Ovary (tissue), 9 donors: ENCODE data around the gene FOS. TPM values are rescaled to one million over a fixed set of nuclear protein-coding genes. Genes with fewer than 3 reads are reported as not detected.

Experiments
- DNase-seq, 5 donors: peaks; one replicate each; pipeline ENCODE4 v3.0.0-alpha.2; 2019 to 2020
- H3K27ac ChIP-seq, 2 donors: fragments of 200-600 bp; one replicate each; pipeline versions ENCODE4 v1.5.1 to v1.8.0; 2019 to 2022
- H3K27me3 ChIP-seq: fragments of 200-600 bp; one replicate; pipeline ENCODE4 v1.8.0; 2022
- H3K36me3 ChIP-seq: fragments of 200-600 bp; sonication (generic); one replicate; pipeline ENCODE4 v1.5.1; 2019
- H3K4me1 ChIP-seq: one replicate; pipeline ENCODE4 v1.8.1; 2013; ENCODE audit warnings: mild to moderate bottlenecking, moderate library complexity; ENCODE audit not compliant: insufficient read depth
- H3K4me3 ChIP-seq: fragments of 200-600 bp; sonication (generic); one replicate; pipeline ENCODE4 v1.5.1; 2017
- H3K9me3 ChIP-seq, 2 donors: fragments of 200-600 bp in 1 of 2; sonication (generic) in 1 of 2; one replicate each; pipeline versions ENCODE4 v1.5.1 to v1.8.1; 2013 to 2019; ENCODE audit warnings: mild to moderate bottlenecking in 1 of 2, moderate library complexity in 1 of 2
- CTCF ChIP-seq, 3 donors: fragments of 450-650 bp in 2 of 3; fragments of 200-600 bp in 1 of 3; IDR thresholded peaks; one replicate each; pipeline versions ENCODE4 v1.5.1 to v1.8.0; 2016 to 2022; ENCODE audit warnings: antibody characterized with exemption in 3 of 3, mild to moderate bottlenecking in 1 of 3
- EP300 ChIP-seq: sonication (generic); formaldehyde crosslinking; IDR thresholded peaks from one replicate; pipeline ENCODE4 v1.6.1; 2017; ENCODE audit warnings: antibody characterized with exemption
- POLR2A ChIP-seq: fragments of 450-650 bp; IDR thresholded peaks from one replicate; pipeline ENCODE4 v1.6.1; 2017; ENCODE audit warnings: antibody characterized with exemption, mild to moderate bottlenecking, moderate library complexity
- whole genome bisulfite sequencing, 3 donors: extraction: QIAGEN DNeasy Blood & Tissue Kit in 1 of 3; methylation state at CpG; one replicate each; pipeline versions ENCODE4 v1.1.5 to v1.1.7; 2013 to 2017; 5-methylcytosine and 5-hydroxymethylcytosine counted together
- intact Hi-C, 4 donors: fragments of 100-400 bp; cut with DNase I; formaldehyde crosslinking; loops; one replicate each; pipeline versions ENCODE4 v1.11.0 to v1.15.1; 2022 to 2023
- polyA plus RNA-seq, 2 donors: library from polyadenylated mRNA; stranded (reverse); fragments of 200-250 nt in 1 of 2; fragments of 350-450 nt in 1 of 2; fragmentation: Illumina TruSeq in 1 of 2; extraction: RNeasy Lipid Tissue Mini Kit (QIAGEN cat#74804) in 1 of 2; gene quantifications; one replicate each; pipeline ENCODE4 v1.2.3, GENCODE V29; 2013 to 2014
- total RNA-seq, 7 donors: library from RNA; depleted of rRNA in 2 of 7; stranded (reverse); fragments of >200 nt in 2 of 7; fragmentation: NEBNext Ultra II Directional in 3 of 7; extraction: Animal tissue kit (Norgen Biotek cat#: 25700) in 3 of 7; gene quantifications; one replicate each; pipeline versions ENCODE4 v1.1.0 to v1.2.4, GENCODE V29; 2016 to 2023
- donor health status: DM: no; HTN: no; CAD: no; lungs with moderate emphysema.
- donor health status: DM: no; HTN: no; CAD: no.
- donor health status: Bipolar disorder and iron deficiency.
- donor health status: DM: yes; HTN: yes; CAD: no.
- donor health status: DM: no; HTN: no; CAD: no.
- donor health status: DM: yes; HTN: yes; CAD: no.

FOS gene
- total and polyA plus RNA-seq, 9 donors: 115 to 2,019 (median 178) TPM

- no peak for DNase-seq
- no peaks in the 10 kb centered on the region for H3K27me3 ChIP-seq
- peaks cover 4% of the 10 kb centered on the region for H3K4me1 ChIP-seq
- H3K9me3 ChIP-seq: no peaks in the 10 kb centered on the region
- H3K27ac ChIP-seq: no peak overlapping the region
- intact Hi-C loops: loop anchor here in 1 of 4 donors (10.0 kb wide), 1 partner anchor 108 kb away; the partner anchor contains the start of gene JDP2
- H3K4me3 ChIP-seq: no peak overlapping the region
- no peaks in the 10 kb centered on the region for H3K36me3 ChIP-seq
- no peak for TF ChIP-seq EP300
- TF ChIP-seq CTCF (IDR thresholded peaks at IDR 0.05): no peak
- TF ChIP-seq POLR2A: no peak
- 79 to 84% (median 80%) methylated on average over 4 of the region's 4 CpGs for WGBS, 3 donors
These were observed 38.5 kb downstream of the FOS start for GRCh38 chr14:75317148-75317547.

- no peaks in the 10 kb centered on the region for H3K9me3 ChIP-seq
- no peak overlapping the region for H3K4me3 ChIP-seq
- TF ChIP-seq EP300 (no peak), POLR2A (no peak), CTCF (IDR thresholded peaks at IDR 0.05) (no peak)
- H3K36me3 ChIP-seq: no peaks in the 10 kb centered on the region
- H3K27ac ChIP-seq: no peak overlapping the region
- intact Hi-C loops: loop anchor here in 1 of 4 donors (10.0 kb wide), 1 partner anchor 106 kb away; the partner anchor contains the start of gene JDP2
- peaks cover 4% of the 10 kb centered on the region for H3K4me1 ChIP-seq
- no peaks in the 10 kb centered on the region for H3K27me3 ChIP-seq
- no peak for DNase-seq
These were observed 39.7 kb downstream of the FOS start for GRCh38 chr14:75318353-75318752.

- 83 to 87% (median 86%) methylated on average over 2 of the region's 2 CpGs for WGBS, 3 donors
- Histone ChIP-seq H3K27ac (no peak overlapping the region), H3K36me3 (no peaks in the 10 kb centered on the region), H3K27me3 (no peaks in the 10 kb centered on the region), H3K4me3 (no peak overlapping the region), H3K9me3 (no peaks in the 10 kb centered on the region), H3K4me1 (peaks cover 4% of the 10 kb centered on the region)
- no peak for DNase-seq
- no peak for TF ChIP-seq CTCF (IDR thresholded peaks at IDR 0.05)
- intact Hi-C loops: loop anchor here in 1 of 4 donors (10.0 kb wide), 1 partner anchor 106 kb away; the partner anchor contains the start of gene JDP2
These were observed 40.4 kb downstream of the FOS start for GRCh38 chr14:75319021-75319420.

GRCh38 chr14:75320196-75320595, 41.6 kb downstream of the FOS start:
- 29 to 38% (median 37%) methylated on average over 7 of the region's 7 CpGs for WGBS, 3 donors
- intact Hi-C loops: loop anchor here in 1 of 4 donors (10.0 kb wide), 1 partner anchor 55 kb away; no protein-coding TSS in a partner anchor

More at GRCh38 chr14:75320196-75320595, 41.6 kb downstream of the FOS start:
- no peak for TF ChIP-seq CTCF (IDR thresholded peaks at IDR 0.05)
- no peak for TF ChIP-seq EP300
- no peak for TF ChIP-seq POLR2A
- Histone ChIP-seq H3K4me3 (no peak overlapping the region), H3K9me3 (no peaks in the 10 kb centered on the region), H3K4me1 (peaks cover 2% of the 10 kb centered on the region), H3K27me3 (no peaks in the 10 kb centered on the region), H3K36me3 (no peaks in the 10 kb centered on the region), H3K27ac (no peak overlapping the region)
- DNase-seq: no peak
